Epithelial cell of esophagus (primary cell): Measurements from ENCODE around the gene BDH1.

Source experiments
- DNase-seq: peaks from one replicate; pipeline ENCODE4 v3.0.0; 2010; ENCODE audit warnings: low read depth
- H3K4me3 ChIP-seq: 2 replicates; pipeline ENCODE4 v1.5.1; 2011; ENCODE audit warnings: mild to moderate bottlenecking, low read length, control low read depth
- TF ChIP-seq, protein P1 (sequence below): IDR thresholded peaks from 2 replicates; pipeline ENCODE4 v1.5.1; 2011; ENCODE audit warnings: low read depth, mild to moderate bottlenecking, low read length, control low read depth, inconsistent platforms; ENCODE audit not compliant: insufficient read depth; ENCODE audit errors: missing control alignments

The BDH1 gene

DNA sequence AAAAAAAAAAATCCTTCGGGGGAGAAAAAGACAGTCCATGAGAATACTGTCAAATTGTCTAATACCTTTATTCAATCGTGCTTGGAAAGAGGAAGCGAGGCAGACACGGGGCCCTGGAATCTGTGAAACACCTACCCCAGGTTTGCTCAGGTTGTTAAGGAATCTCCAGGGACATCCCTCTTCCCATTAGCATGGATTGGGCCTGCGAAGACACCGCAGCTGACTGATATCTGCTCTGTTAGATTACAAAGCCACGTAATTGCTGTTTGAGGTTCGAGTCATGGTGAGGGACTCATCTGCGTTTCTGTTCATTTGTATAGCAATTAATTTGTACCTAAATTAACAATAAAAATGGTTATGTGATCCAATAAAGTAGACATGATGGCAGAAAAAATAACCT is 91.0 kb downstream of the BDH1 start:
- no peak overlapping the region for H3K4me3 ChIP-seq
- DNase-seq = no peak
- TF ChIP-seq, protein P1, sequence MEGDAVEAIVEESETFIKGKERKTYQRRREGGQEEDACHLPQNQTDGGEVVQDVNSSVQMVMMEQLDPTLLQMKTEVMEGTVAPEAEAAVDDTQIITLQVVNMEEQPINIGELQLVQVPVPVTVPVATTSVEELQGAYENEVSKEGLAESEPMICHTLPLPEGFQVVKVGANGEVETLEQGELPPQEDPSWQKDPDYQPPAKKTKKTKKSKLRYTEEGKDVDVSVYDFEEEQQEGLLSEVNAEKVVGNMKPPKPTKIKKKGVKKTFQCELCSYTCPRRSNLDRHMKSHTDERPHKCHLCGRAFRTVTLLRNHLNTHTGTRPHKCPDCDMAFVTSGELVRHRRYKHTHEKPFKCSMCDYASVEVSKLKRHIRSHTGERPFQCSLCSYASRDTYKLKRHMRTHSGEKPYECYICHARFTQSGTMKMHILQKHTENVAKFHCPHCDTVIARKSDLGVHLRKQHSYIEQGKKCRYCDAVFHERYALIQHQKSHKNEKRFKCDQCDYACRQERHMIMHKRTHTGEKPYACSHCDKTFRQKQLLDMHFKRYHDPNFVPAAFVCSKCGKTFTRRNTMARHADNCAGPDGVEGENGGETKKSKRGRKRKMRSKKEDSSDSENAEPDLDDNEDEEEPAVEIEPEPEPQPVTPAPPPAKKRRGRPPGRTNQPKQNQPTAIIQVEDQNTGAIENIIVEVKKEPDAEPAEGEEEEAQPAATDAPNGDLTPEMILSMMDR = no peak

DNA sequence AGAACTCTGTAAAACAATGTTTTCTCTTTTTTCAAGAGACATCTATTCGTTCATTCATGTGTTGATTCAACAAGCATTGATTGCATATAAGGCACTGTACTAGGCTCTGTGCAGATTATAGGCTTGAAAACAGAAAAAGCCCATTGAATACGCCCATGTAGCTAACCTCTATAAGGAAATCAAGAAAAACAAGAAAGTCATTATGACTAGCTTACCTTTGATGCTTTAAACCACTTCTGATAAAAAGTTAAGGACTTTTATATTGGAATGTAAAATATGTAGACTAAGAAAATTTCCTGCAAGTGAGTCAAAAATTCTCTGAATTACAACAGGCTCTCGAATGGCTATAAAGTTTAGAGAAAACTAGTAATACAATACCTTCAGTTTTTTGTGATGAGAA is 92.5 kb downstream of the BDH1 start:
- H3K4me3 ChIP-seq = no peak overlapping the region
- no peak for DNase-seq
- TF ChIP-seq, protein P1 = no peak

DNA sequence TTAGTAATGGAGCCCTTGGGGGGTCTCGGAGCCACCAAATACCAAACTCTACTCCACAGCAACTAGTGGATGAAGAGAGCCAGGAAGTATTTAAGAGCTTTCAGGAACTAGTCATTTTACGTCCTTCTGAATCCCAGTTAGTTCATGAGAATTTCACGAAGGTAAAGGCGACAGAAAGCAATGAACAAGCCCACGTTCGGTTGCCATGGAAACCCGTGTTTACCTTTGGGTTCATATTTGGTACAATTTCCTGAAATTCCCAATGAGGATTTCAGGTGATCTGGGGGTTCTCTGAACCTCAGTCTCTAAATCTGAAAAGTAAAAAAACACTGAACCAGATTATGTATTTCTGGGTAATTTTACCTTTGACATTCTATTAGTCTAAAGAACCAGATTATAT is 93.0 kb downstream of the BDH1 start:
- no peak overlapping the region for H3K4me3 ChIP-seq
- DNase-seq = no peak
- TF ChIP-seq, protein P1 = no peak

DNA sequence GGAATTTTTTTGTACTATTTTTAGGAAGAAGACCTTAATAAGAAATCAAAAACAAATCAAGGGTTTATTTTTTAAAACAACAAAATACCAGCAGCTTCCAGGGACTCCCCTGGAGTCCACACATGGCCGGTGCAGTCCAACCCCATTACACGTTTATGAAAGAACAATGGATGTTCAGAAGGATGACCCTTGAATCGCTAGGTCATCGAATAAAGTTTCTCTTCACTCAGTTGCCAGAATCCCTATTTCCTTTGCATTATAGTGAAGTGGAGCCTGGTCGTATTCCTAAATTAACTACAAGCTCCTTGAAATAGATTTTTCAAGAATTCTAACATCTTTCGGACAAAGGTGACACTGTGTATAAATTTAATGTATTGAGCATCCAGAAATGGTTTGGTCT is 95.1 kb downstream of the BDH1 start:
- no peak for DNase-seq
- TF ChIP-seq, protein P1 = no peak
- H3K4me3 ChIP-seq = no peak overlapping the region

DNA sequence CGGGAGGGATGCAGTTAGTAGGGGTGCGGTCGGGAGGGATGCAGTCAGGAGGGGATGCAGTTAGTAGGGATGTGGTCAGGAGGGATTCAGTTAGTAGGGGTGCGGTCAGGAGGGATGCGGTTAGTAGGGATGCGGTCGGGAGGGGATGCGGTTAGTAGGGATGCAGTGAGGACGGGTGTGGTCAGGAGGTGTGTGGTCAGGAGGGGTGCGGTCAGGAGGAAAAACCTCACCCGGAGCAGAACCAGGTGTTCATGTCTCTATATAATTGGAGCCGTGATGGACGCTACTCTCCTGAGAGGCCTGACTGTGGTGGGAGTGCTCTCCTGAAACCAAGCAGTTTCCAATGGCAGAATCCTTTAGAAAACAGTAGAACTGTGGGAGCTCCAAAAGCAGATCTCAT is 95.8 kb downstream of the BDH1 start:
- DNase-seq = no peak
- no peak overlapping the region for H3K4me3 ChIP-seq
- TF ChIP-seq, protein P1 = no peak
